H1 (cell line): Measurements from ENCODE around the gene SH3BP2. TPM values are rescaled to one million over a fixed set of nuclear protein-coding genes. Genes with fewer than 3 reads are reported as not detected.

Source experiments
- CTCF ChIA-PET: fragments of 300-600 bp; sonication (Branson Sonifier 250); formaldehyde crosslinking; loops from one replicate; lab custom pipeline; 2021; ENCODE audit not compliant: partially characterized antibody; lab: Charles Lee
- POLR2A ChIA-PET: fragments of 300-600 bp; sonication (Branson Sonifier 250); formaldehyde crosslinking; loops from one replicate; lab custom pipeline; 2021; ENCODE audit warnings: inconsistent platforms; ENCODE audit not compliant: partially characterized antibody; lab: Charles Lee
- DNase-seq, 2 experiments: peaks; one replicate each; pipeline versions ENCODE4 v3.0.0 to v3.0.0-alpha.2; 2010 to 2022; ENCODE audit warnings: low spot score in 2 of 2, low read depth in 1 of 2, mixed read lengths in 1 of 2
- FAIRE-seq: peaks from 2 replicates; lab custom pipeline; 2011; peaks lifted over from hg19 to GRCh38; lab: Jason Lieb, UNC
- H2AFZ ChIP-seq: 2 replicates; pipeline ENCODE4 v1.8.1; 2012; ENCODE audit warnings: low read length, inconsistent platforms
- H2AK5ac ChIP-seq: 2 replicates; pipeline ENCODE4 v1.6.1; 2013; ENCODE audit warnings: low read depth, low read length
- H2BK120ac ChIP-seq: replicated peaks from 2 replicates; pipeline ENCODE3; 2013; ENCODE audit warnings: low read depth, low read length, inconsistent platforms
- H2BK12ac ChIP-seq: 2 replicates; pipeline ENCODE4 v1.6.1; 2013; ENCODE audit warnings: low read depth, low read length
- H2BK15ac ChIP-seq: 2 replicates; pipeline ENCODE4 v1.6.1; 2013; ENCODE audit warnings: low read length
- H2BK20ac ChIP-seq: 2 replicates; pipeline ENCODE4 v1.6.1; 2013; ENCODE audit warnings: low read length
- H2BK5ac ChIP-seq: 2 replicates; pipeline ENCODE4 v1.6.1; 2013; ENCODE audit warnings: low read depth, low read length
- H3K14ac ChIP-seq: 2 replicates; pipeline ENCODE4 v1.6.1; 2013; ENCODE audit warnings: inconsistent platforms; ENCODE audit not compliant: insufficient read length
- H3K18ac ChIP-seq: 2 replicates; pipeline ENCODE4 v1.6.1; 2013; ENCODE audit warnings: low read length; ENCODE audit errors: extremely low read depth
- H3K23ac ChIP-seq: 2 replicates; pipeline ENCODE4 v1.6.1; 2013; ENCODE audit warnings: inconsistent platforms; ENCODE audit not compliant: insufficient read length
- H3K23me2 ChIP-seq: 2 replicates; pipeline ENCODE4 v1.6.1; 2013; ENCODE audit warnings: low read depth, low read length
- H3K27ac ChIP-seq: 2 replicates; pipeline ENCODE4 v1.6.1; 2011; ENCODE audit warnings: low read depth, low read length, inconsistent platforms
- H3K27me3 ChIP-seq, 4 experiments: replicated peaks in 1 of 4; 1 replicate in 1 of 4; 2 replicates in 3 of 4; pipeline versions ENCODE4 v1.6.1 to v1.8.1; 2011 to 2013; ENCODE audit warnings: low read length in 3 of 4, mild to moderate bottlenecking in 3 of 4, inconsistent platforms in 2 of 4, mixed read lengths in 2 of 4, moderate library complexity in 1 of 4; ENCODE audit not compliant: control insufficient read depth in 3 of 4, insufficient read depth in 3 of 4; ENCODE audit errors: extremely low read depth in 1 of 4
- H3K36me3 ChIP-seq, 4 experiments: 2 replicates each; pipeline versions ENCODE4 v1.6.1 to v1.8.1; 2011 to 2013; ENCODE audit warnings: mild to moderate bottlenecking in 4 of 4, low read length in 3 of 4, moderate library complexity in 2 of 4, control low read depth in 1 of 4, inconsistent platforms in 1 of 4; ENCODE audit not compliant: insufficient read depth in 4 of 4, control insufficient read depth in 2 of 4
- H3K4ac ChIP-seq: replicated peaks from 2 replicates; pipeline ENCODE3; 2013; ENCODE audit warnings: low read length, low read depth, mixed read lengths, inconsistent platforms; ENCODE audit not compliant: insufficient read length
- H3K4me1 ChIP-seq, 4 experiments: replicated peaks in 1 of 4; 1 replicate in 1 of 4; 2 replicates in 3 of 4; pipeline versions ENCODE4 v1.6.1 to v1.8.1; 2011 to 2013; ENCODE audit warnings: low read length in 3 of 4, inconsistent platforms in 2 of 4, mixed read lengths in 1 of 4; ENCODE audit not compliant: insufficient read depth in 4 of 4, control insufficient read depth in 3 of 4
- H3K4me2 ChIP-seq, 2 experiments: 2 replicates each; pipeline versions ENCODE4 v1.6.1 to v1.8.1; 2011 to 2013; ENCODE audit warnings: low read depth in 2 of 2, low read length in 2 of 2, control low read depth in 1 of 2, inconsistent platforms in 1 of 2, mild to moderate bottlenecking in 1 of 2; ENCODE audit not compliant: insufficient read depth in 1 of 2
- H3K4me3 ChIP-seq, 4 experiments: fragments of 200-600, 300-600 bp in 1 of 4; sonication (generic), shearing (Covaris generic), sonication (Bioruptor Twin) in 1 of 4; 2 replicates each; pipeline versions ENCODE4 v1.5.1 to v1.8.1; 2011 to 2016; ENCODE audit warnings: low read length in 4 of 4, low read depth in 3 of 4, control low read depth in 2 of 4, inconsistent platforms in 2 of 4, mild to moderate bottlenecking in 2 of 4, mixed read lengths in 1 of 4, moderate library complexity in 1 of 4; ENCODE audit not compliant: insufficient read depth in 2 of 4; ENCODE audit errors: extremely low read depth in 1 of 4
- H3K56ac ChIP-seq: replicated peaks from 2 replicates; pipeline ENCODE3; 2013; ENCODE audit warnings: low read depth, mild to moderate bottlenecking, mixed read lengths, low read length, inconsistent platforms; ENCODE audit not compliant: insufficient read length
- H3K79me1 ChIP-seq: 2 replicates; pipeline ENCODE4 v1.6.1; 2013; ENCODE audit warnings: low read depth, low read length, control low read depth
- H3K79me2 ChIP-seq, 2 experiments: 2 replicates each; pipeline versions ENCODE4 v1.6.1 to v1.8.1; 2012 to 2013; ENCODE audit warnings: low read length in 2 of 2, mild to moderate bottlenecking in 2 of 2, inconsistent platforms in 1 of 2; ENCODE audit not compliant: insufficient read depth in 2 of 2, control insufficient read depth in 1 of 2
- H3K9ac ChIP-seq, 4 experiments: replicated peaks in 1 of 4; 1 replicate in 1 of 4; 2 replicates in 3 of 4; pipeline versions ENCODE4 v1.6.1 to v1.8.1; 2011 to 2013; ENCODE audit warnings: low read depth in 3 of 4, low read length in 3 of 4, control low read depth in 2 of 4, mild to moderate bottlenecking in 2 of 4, moderate library complexity in 2 of 4, inconsistent platforms in 1 of 4; ENCODE audit errors: extremely low read depth in 1 of 4
- H3K9me3 ChIP-seq, 2 experiments: 2 replicates each; pipeline versions ENCODE4 v1.6.1 to v1.8.1; 2012 to 2013; ENCODE audit warnings: mild to moderate bottlenecking in 2 of 2, moderate library complexity in 2 of 2, control low read depth in 1 of 2, inconsistent platforms in 1 of 2, low read depth in 1 of 2, low read length in 1 of 2, mixed read lengths in 1 of 2; ENCODE audit not compliant: insufficient read depth in 2 of 2
- H4K20me1 ChIP-seq, 2 experiments: replicated peaks in 1 of 2; 2 replicates each; pipeline versions ENCODE3 to v1.8.1; 2011 to 2013; ENCODE audit warnings: inconsistent platforms in 2 of 2, low read length in 2 of 2, mild to moderate bottlenecking in 1 of 2; ENCODE audit not compliant: insufficient read depth in 2 of 2, control insufficient read depth in 1 of 2
- H4K5ac ChIP-seq: 2 replicates; pipeline ENCODE4 v1.6.1; 2013; ENCODE audit warnings: low read length, low read depth, mixed read lengths, inconsistent platforms; ENCODE audit not compliant: insufficient read length
- H4K8ac ChIP-seq: 2 replicates; pipeline ENCODE4 v1.8.0; 2013; ENCODE audit warnings: mild to moderate bottlenecking, moderate library complexity, low read length, inconsistent platforms; ENCODE audit not compliant: insufficient read depth; ENCODE audit errors: extremely low read depth
- H4K91ac ChIP-seq: replicated peaks from 2 replicates; pipeline ENCODE3; 2013; ENCODE audit warnings: low read length, mixed read lengths, inconsistent platforms; ENCODE audit not compliant: insufficient read length
- CBX5 ChIP-seq: fragments of 300-800, 300-1000 bp; sonication (generic); IDR thresholded peaks from 2 replicates; pipeline ENCODE4 v1.7.1; 2016; ENCODE audit warnings: antibody characterized with exemption, low read length, low read depth
- CHD2 ChIP-seq: IDR thresholded peaks from 2 replicates; pipeline ENCODE4 v1.6.1; 2012; ENCODE audit warnings: low read length, improper control_type of control experiment
- GTF2F1 ChIP-seq: IDR thresholded peaks from 2 replicates; pipeline ENCODE4 v1.6.1; 2012; ENCODE audit warnings: low read depth, low read length, improper control_type of control experiment, borderline replicate concordance
- KDM4A ChIP-seq: IDR thresholded peaks from one replicate; pipeline ENCODE4 v1.7.1; 2012; ENCODE audit warnings: low read depth, mild to moderate bottlenecking, moderate library complexity, low read length, inconsistent platforms; ENCODE audit not compliant: severe bottlenecking
- MAFK ChIP-seq: IDR thresholded peaks from 2 replicates; pipeline ENCODE4 v1.6.1; 2012; ENCODE audit warnings: low read depth, mild to moderate bottlenecking, improper control_type of control experiment, low read length
- POLR2AphosphoS5 ChIP-seq: IDR thresholded peaks from 2 replicates; pipeline ENCODE4 v1.6.1; 2011; ENCODE audit warnings: low read depth, low read length
- TAF1 ChIP-seq: IDR thresholded peaks from 2 replicates; pipeline ENCODE4 v1.6.1; 2011; ENCODE audit warnings: mild to moderate bottlenecking, low read depth, low read length
- WGBS, 2 experiments: shearing (Covaris generic) in 1 of 2; methylation state at CpG; one replicate each; pipeline versions ENCODE4 v1.1.6 to v1.1.7; 2013 to 2015; ENCODE audit warnings: low lambda C conversion rate in 2 of 2, mixed read lengths in 2 of 2, inconsistent platforms in 1 of 2, low coverage in 1 of 2, missing lambda C conversion rate in 1 of 2; ENCODE audit not compliant: insufficient replicate concordance in 2 of 2, insufficient coverage in 1 of 2, insufficient read length in 1 of 2; ENCODE audit errors: extremely low coverage in 1 of 2, missing lambda C conversion rate in 1 of 2; 5-methylcytosine and 5-hydroxymethylcytosine counted together
- polyA plus RNA-seq, 7 experiments: library from polyadenylated mRNA; depleted of rRNA in 3 of 7; stranded (reverse) in 5 of 7; unstranded in 2 of 7; fragments of >200 nt in 5 of 7; fragments of 200-250 nt in 2 of 7; gene quantifications; 1 replicate in 5 of 7; 2 replicates in 1 of 7; 4 replicates in 1 of 7; pipeline versions ENCODE4 v1.2.1 to v1.2.3, GENCODE V29; 2011 to 2013; ENCODE audit warnings: missing spikeins in 2 of 7, mixed read lengths in 2 of 7
- total RNA-seq: library from RNA; stranded (reverse); fragmentation: NEBNext Ultra II Directional; extraction: Animal tissue kit (Norgen Biotek cat#: 25700); gene quantifications from 2 replicates; pipeline ENCODE4 v1.2.1, GENCODE V29; 2021
- TF ChIP-seq, protein P1 (sequence below), 3 experiments: IDR thresholded peaks; 1 replicate in 2 of 3; 2 replicates in 1 of 3; pipeline versions ENCODE4 v1.5.1 to v1.6.1; 2011; ENCODE audit warnings: low read length in 3 of 3, mild to moderate bottlenecking in 3 of 3, inconsistent platforms in 2 of 3, low read depth in 1 of 3, moderate library complexity in 1 of 3; ENCODE audit not compliant: insufficient read depth in 1 of 3; ENCODE audit errors: control extremely low read depth in 1 of 3

SH3BP2 gene
- total and polyA plus RNA-seq, 2 of the 8 experiments (the other 6 are each of a cell fraction or from before 2014, with no cell fraction given): 27.4 to 31.4 TPM

DNA sequence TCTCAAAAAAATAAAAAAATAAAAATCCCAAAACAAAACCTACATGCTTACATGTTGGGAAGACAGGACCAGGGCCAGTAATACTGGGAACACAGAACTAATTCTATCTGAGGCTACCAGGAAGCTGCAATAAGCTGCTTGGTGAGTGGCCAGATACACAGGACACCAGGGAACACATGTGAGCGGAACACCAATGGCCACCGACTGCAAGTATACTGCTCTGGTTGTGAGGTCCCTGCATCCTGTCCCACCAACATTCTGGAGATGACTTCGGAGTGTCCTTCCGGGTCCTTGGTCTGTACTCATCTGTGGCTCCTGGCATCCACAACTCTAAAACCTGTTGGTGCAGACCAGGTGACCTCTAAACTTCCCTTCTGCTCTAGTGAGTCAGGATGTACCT is 39.4 kb upstream of the SH3BP2 start:
- peaks cover 0 to 3% (median 0%) of the 10 kb centered on the region in 4 experiments; a peak in 1 of 8 replicates for H3K36me3 ChIP-seq
- H3K9ac ChIP-seq: no peak overlapping the region
- no peaks in the 10 kb centered on the region for H3K27me3 ChIP-seq
- H4K91ac ChIP-seq: no peak overlapping the region
- H2BK120ac ChIP-seq: no peak overlapping the region
- peaks cover 4 to 15% of the 10 kb centered on the region in 2 experiments for H4K20me1 ChIP-seq
- H3K23ac ChIP-seq: no peak overlapping the region
- H3K18ac ChIP-seq: no peak overlapping the region
- H3K4me1 ChIP-seq: peaks cover 0 to 9% (median 5%) of the 10 kb centered on the region in 4 experiments; a peak in 5 of 7 replicates
- no peak overlapping the region for H2AFZ ChIP-seq
- no peak overlapping the region for H3K4me3 ChIP-seq
- H2BK5ac ChIP-seq: no peak overlapping the region
- H3K27ac ChIP-seq: no peak overlapping the region
- H3K9me3 ChIP-seq: no peaks in the 10 kb centered on the region
- ChIA-PET POLR2A (interaction anchor here (0.6 to 1.5 kb wide), 2 partner anchors 37 to 182 kb away, joined by 3 to 5 read pairs; no protein-coding TSS in a partner anchor), CTCF (interaction anchor here (1.2 kb wide), 1 partner anchor 10 kb away, joined by 3 read pairs; no protein-coding TSS in a partner anchor)
- H3K23me2 ChIP-seq: peaks cover 14% of the 10 kb centered on the region; the same call in 1 of the 2 replicates
- H4K8ac ChIP-seq: peak overlapping the region; percentile 57; the same call in 1 of the 2 replicates
- no peak overlapping the region for H3K14ac ChIP-seq
- no peak overlapping the region for H3K56ac ChIP-seq
- H2BK15ac ChIP-seq: no peak overlapping the region
- DNase-seq (no peak), FAIRE-seq (no peak)
- H2BK12ac ChIP-seq: no peak overlapping the region
- TF ChIP-seq CHD2: no peak
- no peak for TF ChIP-seq POLR2AphosphoS5
- no peak for TF ChIP-seq CBX5
- TF ChIP-seq TAF1: no peak
- TF ChIP-seq KDM4A: no peak
- TF ChIP-seq MAFK: no peak
- TF ChIP-seq GTF2F1: no peak
- TF ChIP-seq, protein P1, sequence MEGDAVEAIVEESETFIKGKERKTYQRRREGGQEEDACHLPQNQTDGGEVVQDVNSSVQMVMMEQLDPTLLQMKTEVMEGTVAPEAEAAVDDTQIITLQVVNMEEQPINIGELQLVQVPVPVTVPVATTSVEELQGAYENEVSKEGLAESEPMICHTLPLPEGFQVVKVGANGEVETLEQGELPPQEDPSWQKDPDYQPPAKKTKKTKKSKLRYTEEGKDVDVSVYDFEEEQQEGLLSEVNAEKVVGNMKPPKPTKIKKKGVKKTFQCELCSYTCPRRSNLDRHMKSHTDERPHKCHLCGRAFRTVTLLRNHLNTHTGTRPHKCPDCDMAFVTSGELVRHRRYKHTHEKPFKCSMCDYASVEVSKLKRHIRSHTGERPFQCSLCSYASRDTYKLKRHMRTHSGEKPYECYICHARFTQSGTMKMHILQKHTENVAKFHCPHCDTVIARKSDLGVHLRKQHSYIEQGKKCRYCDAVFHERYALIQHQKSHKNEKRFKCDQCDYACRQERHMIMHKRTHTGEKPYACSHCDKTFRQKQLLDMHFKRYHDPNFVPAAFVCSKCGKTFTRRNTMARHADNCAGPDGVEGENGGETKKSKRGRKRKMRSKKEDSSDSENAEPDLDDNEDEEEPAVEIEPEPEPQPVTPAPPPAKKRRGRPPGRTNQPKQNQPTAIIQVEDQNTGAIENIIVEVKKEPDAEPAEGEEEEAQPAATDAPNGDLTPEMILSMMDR (IDR thresholded peaks at IDR 0.05; ENCODE audit: control extremely low read depth in 1 of 3, insufficient read depth in 1 of 3, low read depth in 1 of 3, low read length in 3 of 3): no peak
- no peak overlapping the region for H2AK5ac ChIP-seq
- no peak overlapping the region for H4K5ac ChIP-seq
- peaks cover 0 to 28% of the 10 kb centered on the region in 2 experiments; a peak in 2 of 4 replicates for H3K79me2 ChIP-seq
- no peak overlapping the region for H2BK20ac ChIP-seq
- H3K4ac ChIP-seq: no peak overlapping the region
- H3K79me1 ChIP-seq: peaks cover 22% of the 10 kb centered on the region
- H3K4me2 ChIP-seq: no peak overlapping the region
- 92% methylated on average over 4 of the region's 4 CpGs; no CpG with 5 or more reads in 1 of the 2 experiments for WGBS, 2 experiments
